Spinal cord (tissue), 10 donors: Measurements from ENCODE around the gene EXOC1. TPM values are rescaled to one million over a fixed set of nuclear protein-coding genes. Genes with fewer than 3 reads are reported as not detected.
A peak's percentile ranks its signal among the peaks of the same experiment; 100 is the strongest.

ENCODE experiments used
- DNase-seq, 6 donors: peaks; one replicate each; pipeline versions ENCODE4 v3.0.0 to v3.0.0-alpha.2; 2013 to 2015; ENCODE audit warnings: low spot score in 6 of 6, low read depth in 4 of 6
- H3K27ac ChIP-seq: one replicate; pipeline ENCODE4 v1.5.1; 2013; ENCODE audit warnings: low read depth, low read length, control low read depth
- H3K27me3 ChIP-seq: one replicate; pipeline ENCODE4 v1.6.1; 2013; ENCODE audit warnings: low read length; ENCODE audit not compliant: control insufficient read depth, insufficient read depth
- H3K36me3 ChIP-seq: one replicate; pipeline ENCODE4 v1.6.1; 2013; ENCODE audit warnings: low read length; ENCODE audit not compliant: control insufficient read depth, insufficient read depth
- H3K4me1 ChIP-seq: one replicate; pipeline ENCODE4 v1.6.1; 2013; ENCODE audit warnings: low read length; ENCODE audit not compliant: control insufficient read depth, insufficient read depth
- H3K4me3 ChIP-seq: one replicate; pipeline ENCODE4 v1.5.1; 2013; ENCODE audit warnings: low read depth, low read length, control low read depth
- H3K9me3 ChIP-seq: one replicate; pipeline ENCODE4 v1.6.1; 2013; ENCODE audit warnings: low read length; ENCODE audit not compliant: control insufficient read depth, insufficient read depth
- WGBS: methylation state at CpG from one replicate; pipeline ENCODE4 v1.1.5; 2013; ENCODE audit warnings: missing lambda C conversion rate; ENCODE audit not compliant: insufficient coverage; 5-methylcytosine and 5-hydroxymethylcytosine counted together
- polyA plus RNA-seq, 2 donors: library from polyadenylated mRNA; unstranded; fragments of 120-200 nt; gene quantifications; one replicate each; pipeline ENCODE4 v1.2.1, GENCODE V29; 2013; ENCODE audit not compliant: insufficient read length in 2 of 2
- total RNA-seq, 2 donors: library from RNA; depleted of rRNA in 1 of 2; stranded (reverse); fragments of 120-200 nt in 1 of 2; fragments of >200 nt in 1 of 2; gene quantifications; one replicate each; pipeline versions ENCODE4 v1.2.3 to v1.2.4, GENCODE V29; 2013 to 2014
- donor health status: healthy.

Gene EXOC1
- total and polyA plus RNA-seq, 4 donors, result 50.9 to 74.4 (median 55.2) TPM

DNA sequence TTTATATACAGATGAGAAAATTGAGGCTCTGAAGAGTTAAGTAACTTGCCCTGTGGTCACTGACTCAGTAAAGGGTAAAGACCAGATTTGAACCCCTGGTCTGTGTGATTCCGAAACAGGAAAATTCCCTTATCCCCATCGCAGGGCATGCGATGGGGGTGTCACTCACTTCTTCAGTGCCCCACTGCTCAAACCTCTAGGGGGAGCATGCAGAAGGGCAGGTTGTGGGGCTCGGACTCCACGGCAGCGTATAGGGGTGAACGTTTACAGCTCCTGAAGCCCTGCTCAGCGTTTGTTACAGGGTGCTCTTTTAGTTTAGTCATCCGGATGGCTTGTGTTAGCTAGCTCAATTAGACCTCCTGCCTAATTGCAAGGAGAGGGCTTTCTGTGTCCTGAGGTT, 3.7 kb upstream of the EXOC1 start:
- Histone ChIP-seq H3K4me1 (no peaks in the 10 kb centered on the region), H3K4me3 (no peak overlapping the region), H3K27ac (no peak overlapping the region), H3K27me3 (peaks cover 8% of the 10 kb centered on the region), H3K36me3 (no peaks in the 10 kb centered on the region), H3K9me3 (no peaks in the 10 kb centered on the region)
- DNase-seq, result no peak
- 54% methylated on average over 7 of the region's 9 CpGs for WGBS

DNA sequence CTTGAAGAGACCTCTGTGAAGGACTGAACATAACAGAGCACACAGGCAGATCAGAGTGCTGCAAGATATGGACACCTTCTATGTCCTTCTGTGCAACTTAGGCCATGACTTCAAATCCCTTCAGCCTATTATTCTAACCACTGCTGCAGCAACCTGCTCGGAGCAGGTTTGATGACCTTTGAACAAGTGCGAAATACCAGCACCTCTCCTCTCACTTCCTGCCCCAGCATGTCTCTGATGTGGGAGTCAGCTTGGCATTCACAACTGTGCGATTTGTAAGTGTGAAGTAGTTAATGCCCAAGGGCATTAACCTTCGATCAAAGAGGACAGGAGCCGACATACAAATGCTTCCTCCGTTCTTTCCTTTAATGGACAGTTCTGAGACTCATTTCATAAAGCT, 1.6 kb upstream of the EXOC1 start:
- H3K4me1 ChIP-seq, result no peaks in the 10 kb centered on the region
- H3K9me3 ChIP-seq, result no peaks in the 10 kb centered on the region
- DNase-seq, result no peak
- H3K27me3 ChIP-seq, result peaks cover 8% of the 10 kb centered on the region
- WGBS, result 90% methylated on average over 3 of the region's 6 CpGs
- no peak overlapping the region for H3K27ac ChIP-seq
- no peaks in the 10 kb centered on the region for H3K36me3 ChIP-seq
- H3K4me3 ChIP-seq, result no peak overlapping the region

DNA sequence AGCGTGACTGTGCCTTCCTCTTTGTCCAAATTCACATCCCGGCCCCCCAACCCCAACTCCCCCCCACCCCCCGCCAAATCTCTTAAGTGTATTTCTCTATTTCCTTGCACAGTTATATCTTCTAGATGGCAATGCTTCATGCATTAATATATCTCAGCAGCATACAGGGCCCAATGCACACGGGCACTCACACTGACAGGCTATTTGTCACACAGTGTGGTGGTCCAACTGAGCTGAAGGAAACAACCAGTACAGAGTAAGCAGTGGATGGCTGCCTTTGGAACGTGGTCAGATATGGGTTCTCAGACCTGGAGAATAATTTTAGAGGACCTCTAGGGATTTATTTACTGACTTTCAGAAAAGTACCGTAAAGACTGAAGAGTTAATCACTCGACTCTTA, 681 bp downstream of the EXOC1 start:
- DNase-seq, result peak in 2 of 6 donors; percentile 10 to 36
- Histone ChIP-seq H3K9me3 (no peaks in the 10 kb centered on the region), H3K4me1 (no peaks in the 10 kb centered on the region), H3K4me3 (peak overlapping the region; percentile 97), H3K36me3 (no peaks in the 10 kb centered on the region), H3K27me3 (peaks cover 8% of the 10 kb centered on the region), H3K27ac (no peak overlapping the region)
- WGBS, result 0% methylated on average over 1 of the region's 7 CpGs

DNA sequence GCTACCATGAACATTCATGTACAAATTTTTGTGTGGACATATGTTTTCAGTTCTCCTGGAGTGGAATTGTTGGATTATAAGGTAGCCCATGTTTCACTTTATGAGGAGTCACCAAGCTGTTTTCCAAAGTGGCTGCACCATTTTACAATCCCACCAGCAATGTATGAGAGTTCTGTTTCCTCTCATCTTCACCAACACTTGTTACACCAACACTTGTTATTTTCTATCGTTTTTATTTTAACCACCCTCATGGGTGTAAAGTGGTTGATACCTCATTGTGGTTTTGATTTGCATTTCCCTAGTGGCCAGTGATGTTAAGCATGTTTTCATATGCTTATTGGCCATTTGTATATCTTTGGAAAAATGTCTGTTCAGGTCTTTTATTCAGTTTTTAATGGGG, 4.1 kb downstream of the EXOC1 start:
- Histone ChIP-seq H3K36me3 (peaks cover 3% of the 10 kb centered on the region), H3K4me1 (no peaks in the 10 kb centered on the region), H3K9me3 (no peaks in the 10 kb centered on the region), H3K4me3 (no peak overlapping the region), H3K27me3 (no peaks in the 10 kb centered on the region), H3K27ac (no peak overlapping the region)
- WGBS, result no CpG with 5 or more reads among the region's 1 CpG
- DNase-seq, result no peak

DNA sequence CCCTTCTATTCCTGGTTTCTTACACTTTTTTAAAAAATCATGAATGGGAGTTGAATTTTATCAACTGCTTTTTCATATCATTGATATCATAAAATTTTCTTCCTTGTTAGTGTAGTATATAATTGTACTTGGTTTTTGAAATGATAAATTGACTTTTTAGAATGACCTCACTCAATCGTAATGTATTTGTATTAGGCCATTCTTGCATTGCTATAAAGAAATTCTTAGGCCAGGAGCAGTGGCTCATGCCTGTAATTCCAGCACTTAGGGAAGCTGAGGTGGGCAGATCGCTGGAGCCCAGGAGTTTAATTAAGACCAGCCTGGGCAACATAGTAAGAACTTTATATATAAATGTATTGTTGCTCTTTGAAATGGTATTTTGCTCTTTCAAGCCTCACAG, 6.3 kb downstream of the EXOC1 start:
- H3K4me1 ChIP-seq, result no peaks in the 10 kb centered on the region
- no peaks in the 10 kb centered on the region for H3K9me3 ChIP-seq
- no peak for DNase-seq
- no peaks in the 10 kb centered on the region for H3K27me3 ChIP-seq
- peaks cover 9% of the 10 kb centered on the region for H3K36me3 ChIP-seq
- no CpG with 5 or more reads among the region's 2 CpGs for WGBS
- no peak overlapping the region for H3K27ac ChIP-seq
- H3K4me3 ChIP-seq, result no peak overlapping the region

DNA sequence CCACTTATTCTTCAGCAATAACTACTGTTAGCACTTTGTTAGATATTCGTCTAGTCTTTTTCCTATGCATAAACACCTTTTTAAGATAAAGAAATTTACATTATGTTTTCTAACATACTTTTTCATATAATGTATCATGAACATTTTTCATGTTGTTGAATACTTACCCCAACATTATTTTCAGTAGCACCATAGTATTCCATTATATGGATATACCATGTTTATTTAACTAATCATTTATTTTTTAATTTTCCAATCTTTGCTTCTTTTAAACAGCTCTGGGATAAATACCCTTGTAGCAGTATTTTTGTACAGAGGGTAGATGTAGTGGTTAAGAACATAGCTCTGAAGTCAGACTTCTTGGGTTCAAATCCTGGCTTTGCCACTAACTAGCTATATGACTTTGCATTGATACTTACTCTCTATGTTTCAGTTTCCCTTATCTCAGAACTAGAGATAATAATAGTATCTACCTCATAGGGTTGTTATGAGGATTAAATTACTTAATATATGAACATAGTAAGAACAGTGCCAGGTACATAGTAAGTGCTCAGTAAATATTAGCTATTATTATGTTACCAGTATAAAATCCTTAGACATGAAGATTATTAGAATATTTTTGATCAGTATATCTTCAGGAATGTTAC, 11.3 kb downstream of the EXOC1 start:
- Histone ChIP-seq H3K27ac (no peak overlapping the region), H3K4me1 (no peaks in the 10 kb centered on the region), H3K27me3 (no peaks in the 10 kb centered on the region), H3K9me3 (no peaks in the 10 kb centered on the region), H3K36me3 (peaks cover 12% of the 10 kb centered on the region), H3K4me3 (no peak overlapping the region)
- no peak for DNase-seq
- WGBS, result no CpG with 5 or more reads among the region's 1 CpG

DNA sequence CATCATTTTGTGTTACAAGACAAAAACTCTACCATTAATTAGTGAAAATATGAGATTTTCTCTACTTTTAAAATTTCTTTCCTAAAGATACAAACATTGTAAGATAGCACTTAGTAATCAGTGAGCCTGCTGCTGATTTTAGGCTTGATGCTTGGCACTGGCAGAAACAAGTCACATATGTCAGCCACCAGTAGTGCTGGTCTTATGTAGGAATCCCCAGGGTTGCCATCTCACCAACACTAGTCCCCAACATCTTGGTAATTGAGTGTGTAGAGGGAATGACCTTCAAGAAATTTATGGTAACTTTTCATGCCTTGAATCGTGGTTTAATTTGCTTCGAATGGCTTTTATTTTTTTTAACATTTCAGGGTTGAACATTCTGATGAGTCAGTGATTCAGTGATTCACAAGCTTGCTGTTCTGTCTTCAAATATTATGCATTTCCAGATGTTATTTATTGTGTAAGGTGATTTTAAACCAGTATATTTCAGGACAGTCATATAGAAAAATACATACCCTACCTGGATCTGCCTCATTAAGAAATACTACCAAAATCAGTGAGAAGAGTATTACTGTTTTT, 11.9 kb downstream of the EXOC1 start:
- no CpG with 5 or more reads among the region's 2 CpGs for WGBS
- no peaks in the 10 kb centered on the region for H3K9me3 ChIP-seq
- DNase-seq, result no peak
- H3K4me1 ChIP-seq, result no peaks in the 10 kb centered on the region
- no peaks in the 10 kb centered on the region for H3K27me3 ChIP-seq
- H3K36me3 ChIP-seq, result peaks cover 12% of the 10 kb centered on the region
- H3K4me3 ChIP-seq, result no peak overlapping the region
- no peak overlapping the region for H3K27ac ChIP-seq

DNA sequence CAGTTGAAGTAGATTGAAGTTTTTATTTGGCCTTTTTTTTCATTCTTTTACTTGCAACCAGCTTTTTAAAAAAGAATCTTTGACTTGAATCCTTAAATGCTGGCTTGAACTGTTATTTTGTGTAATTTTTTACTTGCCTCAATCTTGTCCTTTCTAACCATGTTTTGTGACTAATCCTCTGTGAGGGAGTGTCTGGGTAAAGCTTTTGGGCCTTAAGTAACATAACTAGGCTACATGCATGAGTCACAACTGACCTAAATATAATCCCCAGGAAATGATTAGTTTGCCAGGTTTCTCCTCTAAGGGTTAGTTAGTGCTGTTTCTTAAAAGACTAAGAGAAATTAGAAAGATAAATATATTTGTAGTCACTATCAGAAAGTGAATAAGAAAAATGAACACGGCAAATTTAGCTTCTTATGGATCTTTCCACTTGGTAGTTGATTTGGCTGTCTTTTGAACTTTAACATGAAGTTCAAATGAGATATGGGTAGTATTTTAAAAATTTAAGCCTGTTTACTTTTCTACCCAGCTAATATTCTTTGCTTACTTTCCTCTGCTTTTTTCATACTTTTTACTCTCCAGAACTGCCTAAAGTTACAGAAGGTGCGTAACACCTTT, 13.0 kb downstream of the EXOC1 start:
- Histone ChIP-seq H3K4me1 (no peaks in the 10 kb centered on the region), H3K27me3 (no peaks in the 10 kb centered on the region), H3K4me3 (no peak overlapping the region), H3K36me3 (peaks cover 10% of the 10 kb centered on the region), H3K9me3 (no peaks in the 10 kb centered on the region), H3K27ac (no peak overlapping the region)
- no CpG with 5 or more reads among the region's 2 CpGs for WGBS
- no peak for DNase-seq

DNA sequence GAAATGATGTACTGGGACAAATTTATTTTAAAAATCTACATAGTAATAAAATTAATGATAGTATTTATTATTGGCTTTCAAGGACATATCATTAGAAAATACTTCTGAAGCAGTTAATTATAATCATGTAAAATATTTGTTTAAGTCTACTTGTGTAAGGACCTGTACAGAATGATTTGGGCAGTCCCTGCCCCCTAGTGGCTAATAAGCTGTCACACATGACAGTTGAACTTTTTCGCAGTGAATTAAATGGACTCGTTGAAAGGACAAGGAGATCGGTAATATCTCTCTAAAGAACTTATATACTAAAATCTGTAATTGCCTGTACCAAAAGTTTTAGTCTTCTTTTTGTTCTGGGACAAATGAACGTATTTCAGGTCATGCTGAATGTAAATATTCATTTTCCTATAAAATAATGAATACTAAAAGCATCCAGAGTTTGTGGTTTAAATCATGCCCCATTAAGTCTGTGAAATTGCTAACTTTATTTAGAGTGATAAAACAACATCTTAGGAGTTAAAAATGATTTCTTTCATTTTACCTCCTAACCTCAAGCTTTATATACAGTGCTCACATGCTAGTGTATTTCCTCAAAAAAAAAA, 13.6 kb downstream of the EXOC1 start:
- no peaks in the 10 kb centered on the region for H3K9me3 ChIP-seq
- H3K27ac ChIP-seq, result no peak overlapping the region
- H3K27me3 ChIP-seq, result no peaks in the 10 kb centered on the region
- peaks cover 10% of the 10 kb centered on the region for H3K36me3 ChIP-seq
- DNase-seq, result peak in 2 of 6 donors; percentile 67 to 83
- WGBS, result no CpG with 5 or more reads among the region's 4 CpGs
- H3K4me3 ChIP-seq, result no peak overlapping the region
- H3K4me1 ChIP-seq, result no peaks in the 10 kb centered on the region
